Stimulated activated CD8-positive, alpha-beta memory T cell treated with anti-CD3 and anti-CD28 coated beads, Interleukin-4, amount 100 ng/mL, for 4 hours (primary cell): Measurements from ENCODE around the gene IGSF3.

ENCODE experiments used
- DNase-seq, 2 donors: peaks; one replicate each; pipeline ENCODE4 v3.0.0-alpha.2; 2020; ENCODE audit warnings: low read depth in 2 of 2, low spot score in 1 of 2

Gene IGSF3

GRCh38 chr1:116561563-116561962 is 106.0 kb downstream of the IGSF3 start:
- no peak for DNase-seq

- DNase-seq = no peak
Observed at GRCh38 chr1:116560704-116561490, 106.6 kb downstream of the IGSF3 start.

GRCh38 chr1:116559304-116559761 is 108.2 kb downstream of the IGSF3 start:
- DNase-seq = no peak

GRCh38 chr1:116558571-116558970 is 109.0 kb downstream of the IGSF3 start:
- no peak for DNase-seq

- DNase-seq = no peak
Observed at GRCh38 chr1:116558140-116558549, 109.4 kb downstream of the IGSF3 start.

- no peak for DNase-seq
Observed at GRCh38 chr1:116557323-116557878, 110.1 kb downstream of the IGSF3 start.

- DNase-seq = peak; percentile 31 to 64
Observed at GRCh38 chr1:116556289-116557006, 111.1 kb downstream of the IGSF3 start.

- DNase-seq = no peak
Observed at GRCh38 chr1:116554924-116555323, 112.6 kb downstream of the IGSF3 start.

- no peak for DNase-seq
Observed at GRCh38 chr1:116553386-116554115, 114.0 kb downstream of the IGSF3 start.

- no peak for DNase-seq
Observed at GRCh38 chr1:116546354-116546977, 121.1 kb downstream of the IGSF3 start.

- DNase-seq = no peak
Observed at GRCh38 chr1:116545359-116545705, 122.2 kb downstream of the IGSF3 start.

- no peak for DNase-seq
Observed at GRCh38 chr1:116544588-116545358, 122.8 kb downstream of the IGSF3 start.

GRCh38 chr1:116540088-116540487 is 127.4 kb downstream of the IGSF3 start:
- DNase-seq = no peak

- no peak for DNase-seq
Observed at GRCh38 chr1:116538544-116538943, 129.0 kb downstream of the IGSF3 start.

GRCh38 chr1:116537898-116538297 is 129.6 kb downstream of the IGSF3 start:
- no peak for DNase-seq

GRCh38 chr1:116537040-116537831 is 130.3 kb downstream of the IGSF3 start:
- no peak for DNase-seq

GRCh38 chr1:116534014-116534739 is 133.4 kb downstream of the IGSF3 start:
- no peak for DNase-seq

- DNase-seq = no peak
Observed at GRCh38 chr1:116533429-116533820, 134.1 kb downstream of the IGSF3 start.
